IMR-90 (cell line): ENCODE data around the gene ANKFN1. TPM values are rescaled to one million over a fixed set of nuclear protein-coding genes. Genes with fewer than 3 reads are reported as not detected.

Source experiments
- ATAC-seq: fragments of 200-7000 bp; cut with Tn5 transposase; 2 replicates; pipeline ENCODE4 v1.9.1; 2020; ENCODE audit warnings: low read depth, mild to moderate bottlenecking, moderate library complexity
- BruUV-seq: library from RNA; stranded (reverse); fragments of 400-500 nt; replicated peaks from 2 replicates; lab custom pipeline; 2021; lab: Mats Ljungman, UMichigan
- CTCF ChIA-PET: fragments of 300-600 bp; formaldehyde crosslinking; extraction: SDS; loops from one replicate; lab custom pipeline; 2021; ENCODE audit warnings: antibody characterized with exemption; lab: Yijun Ruan, JAX
- POLR2A ChIA-PET: fragments of 300-600 bp; sonication (Branson Sonifier 250); formaldehyde crosslinking; loops from one replicate; lab custom pipeline; 2022; ENCODE audit warnings: antibody characterized with exemption; ENCODE audit not compliant: unreplicated experiment; lab: Charles Lee
- DNase-seq: peaks from one replicate; pipeline ENCODE4 v3.0.0; 2013
- H2AFZ ChIP-seq: replicated peaks from 2 replicates; pipeline ENCODE3; 2013; ENCODE audit warnings: low read length, mild to moderate bottlenecking; ENCODE audit not compliant: poor library complexity
- H2AK5ac ChIP-seq: 2 replicates; pipeline ENCODE4 v1.6.1; 2013; ENCODE audit warnings: low read depth, low read length, inconsistent platforms
- H2AK9ac ChIP-seq: replicated peaks from 2 replicates; pipeline ENCODE3; 2013; ENCODE audit warnings: mild to moderate bottlenecking, low read depth, low read length, moderate library complexity; ENCODE audit not compliant: poor library complexity
- H2BK120ac ChIP-seq: 2 replicates; pipeline ENCODE4 v1.6.1; 2013; ENCODE audit warnings: low read depth, low read length, inconsistent platforms
- H2BK15ac ChIP-seq: 3 replicates; pipeline ENCODE4 v1.6.1; 2013; ENCODE audit warnings: low read depth, low read length, inconsistent platforms
- H2BK20ac ChIP-seq: 2 replicates; pipeline ENCODE4 v1.6.1; 2013; ENCODE audit warnings: low read depth, mild to moderate bottlenecking, inconsistent platforms, low read length, moderate library complexity
- H2BK5ac ChIP-seq: 2 replicates; pipeline ENCODE4 v1.6.1; 2013; ENCODE audit warnings: mild to moderate bottlenecking, low read depth, low read length, inconsistent platforms; ENCODE audit not compliant: poor library complexity, severe bottlenecking
- H3K14ac ChIP-seq: replicated peaks from 2 replicates; pipeline ENCODE4 v1.6.1; 2013; ENCODE audit warnings: low read depth, low read length, inconsistent platforms
- H3K18ac ChIP-seq: 2 replicates; pipeline ENCODE4 v1.6.1; 2013; ENCODE audit warnings: low read depth, low read length, control low read depth
- H3K23ac ChIP-seq: 2 replicates; pipeline ENCODE4 v1.6.1; 2013; ENCODE audit warnings: low read depth, low read length, inconsistent platforms
- H3K27ac ChIP-seq: 2 replicates; pipeline ENCODE4 v1.5.1; 2013; ENCODE audit warnings: mild to moderate bottlenecking, control low read depth, low read length; ENCODE audit not compliant: insufficient read depth
- H3K27me3 ChIP-seq: 2 replicates; pipeline ENCODE4 v1.6.1; 2013; ENCODE audit warnings: low read length; ENCODE audit not compliant: control insufficient read depth, insufficient read depth
- H3K36me3 ChIP-seq: 2 replicates; pipeline ENCODE4 v1.6.1; 2013; ENCODE audit warnings: low read length, mixed read lengths; ENCODE audit not compliant: control insufficient read depth, insufficient read depth
- H3K4ac ChIP-seq: 2 replicates; pipeline ENCODE4 v1.6.1; 2013; ENCODE audit warnings: low read depth, low read length, inconsistent platforms
- H3K4me1 ChIP-seq: 2 replicates; pipeline ENCODE4 v1.6.1; 2013; ENCODE audit warnings: low read length, mixed read lengths; ENCODE audit not compliant: control insufficient read depth, insufficient read depth
- H3K4me2 ChIP-seq: 2 replicates; pipeline ENCODE4 v1.6.1; 2013; ENCODE audit warnings: low read depth, mild to moderate bottlenecking, control low read depth, low read length, moderate library complexity
- H3K4me3 ChIP-seq: 2 replicates; pipeline ENCODE4 v1.5.1; 2013; ENCODE audit warnings: low read depth, mild to moderate bottlenecking, control low read depth, low read length, moderate library complexity; ENCODE audit not compliant: insufficient read depth
- H3K56ac ChIP-seq: 2 replicates; pipeline ENCODE4 v1.6.1; 2013; ENCODE audit warnings: low read length, inconsistent platforms; ENCODE audit not compliant: insufficient read depth; ENCODE audit errors: extremely low read depth
- H3K79me1 ChIP-seq, 2 experiments: 2 replicates each; pipeline ENCODE4 v1.6.1; 2013; ENCODE audit warnings: low read length in 2 of 2, inconsistent platforms in 1 of 2, low read depth in 1 of 2
- H3K9ac ChIP-seq: 2 replicates; pipeline ENCODE4 v1.6.1; 2013; ENCODE audit warnings: low read depth, low read length, control low read depth
- H3K9me1 ChIP-seq: 2 replicates; pipeline ENCODE4 v1.6.1; 2013; ENCODE audit warnings: low read length, inconsistent platforms; ENCODE audit not compliant: insufficient read depth
- H3K9me3 ChIP-seq: 2 replicates; pipeline ENCODE4 v1.6.1; 2013; ENCODE audit warnings: low read length; ENCODE audit not compliant: control insufficient read depth, insufficient read depth
- H4K20me1 ChIP-seq: 2 replicates; pipeline ENCODE4 v1.6.1; 2013; ENCODE audit warnings: low read length, inconsistent platforms; ENCODE audit not compliant: insufficient read depth
- H4K5ac ChIP-seq: 2 replicates; pipeline ENCODE4 v1.6.1; 2013; ENCODE audit warnings: mild to moderate bottlenecking, low read depth, low read length, control low read depth
- H4K8ac ChIP-seq, 2 experiments: 2 replicates each; pipeline ENCODE4 v1.6.1; 2013; ENCODE audit warnings: low read depth in 2 of 2, low read length in 2 of 2, control low read depth in 1 of 2, inconsistent platforms in 1 of 2
- H4K91ac ChIP-seq: 2 replicates; pipeline ENCODE4 v1.6.1; 2013; ENCODE audit warnings: low read depth, low read length, inconsistent platforms; ENCODE audit not compliant: insufficient read depth
- FOS ChIP-seq: fragments of 150-350 bp; IDR thresholded peaks from 2 replicates; pipeline ENCODE4 v1.6.1; 2016; ENCODE audit warnings: low read depth, low read length
- MAFK ChIP-seq: IDR thresholded peaks from 2 replicates; pipeline ENCODE4 v1.6.1; 2012; ENCODE audit warnings: low read depth, low read length, improper control_type of control experiment
- MXI1 ChIP-seq: IDR thresholded peaks from 2 replicates; pipeline ENCODE4 v1.6.1; 2012; ENCODE audit warnings: low read depth, mild to moderate bottlenecking, low read length, moderate library complexity, borderline replicate concordance
- RAD21 ChIP-seq: IDR thresholded peaks from 2 replicates; pipeline ENCODE4 v1.6.1; 2012; ENCODE audit warnings: low read length, improper control_type of control experiment
- WGBS, 2 experiments: methylation state at CpG; one replicate each; pipeline versions ENCODE4 v1.1.5 to v1.1.7; 2013; ENCODE audit warnings: missing lambda C conversion rate in 2 of 2; ENCODE audit not compliant: insufficient read length in 1 of 2; ENCODE audit errors: extremely low coverage in 2 of 2; 5-methylcytosine and 5-hydroxymethylcytosine counted together
- dilution Hi-C: fragments of 300-500 bp; cut with HindIII; formaldehyde crosslinking; loops from one replicate; pipeline ENCODE4 v1.14.3; 2018; ENCODE audit warnings: low sequenced_read_pairs; ENCODE audit not compliant: unreplicated experiment
- in situ Hi-C: fragments of 300-500 bp; cut with MboI; formaldehyde crosslinking; loops from 3 replicates; pipeline ENCODE4 v1.14.3; 2019; ENCODE audit warnings: low sequenced_read_pairs, inconsistent platforms, mixed read lengths
- intact Hi-C: fragments of 100-400 bp; cut with micrococcal nuclease; formaldehyde crosslinking; loops from 2 replicates; pipeline ENCODE4 v1.10.0; 2022
- polyA plus RNA-seq, 3 experiments: library from polyadenylated mRNA; depleted of rRNA; stranded (reverse); fragments of >200 nt; gene quantifications; 2 replicates each; pipeline ENCODE4 v1.2.3, GENCODE V29; 2012; ENCODE audit warnings: low replicate concordance in 1 of 3
- total RNA-seq: library from RNA; depleted of rRNA; stranded (reverse); fragments of >200 nt; gene quantifications from 2 replicates; pipeline ENCODE4 v1.2.3, GENCODE V29; 2012
- TF ChIP-seq, protein P1 (sequence below): fragments of 150-350 bp; IDR thresholded peaks from 2 replicates; pipeline ENCODE4 v1.6.1; 2017; ENCODE audit warnings: mild to moderate bottlenecking, antibody characterized with exemption, low read length, low read depth

The ANKFN1 gene
- total and polyA plus RNA-seq, 2 of the 4 experiments (the other 2 are of a cell fraction), result not detected

GRCh38 chr17:56424543-56425044, 271.3 kb downstream of the ANKFN1 start:
- no peak overlapping the region for H4K5ac ChIP-seq
- no peak overlapping the region for H2AK9ac ChIP-seq
- no peak overlapping the region for H3K23ac ChIP-seq
- no peak for ATAC-seq
- CTCF ChIA-PET, result no interaction called here
- no peak overlapping the region for H2BK5ac ChIP-seq
- no TSS peak for BruUV-seq
- TF ChIP-seq RAD21 (no peak), MXI1 (no peak), FOS (no peak), MAFK (no peak)
- TF ChIP-seq, protein P1, sequence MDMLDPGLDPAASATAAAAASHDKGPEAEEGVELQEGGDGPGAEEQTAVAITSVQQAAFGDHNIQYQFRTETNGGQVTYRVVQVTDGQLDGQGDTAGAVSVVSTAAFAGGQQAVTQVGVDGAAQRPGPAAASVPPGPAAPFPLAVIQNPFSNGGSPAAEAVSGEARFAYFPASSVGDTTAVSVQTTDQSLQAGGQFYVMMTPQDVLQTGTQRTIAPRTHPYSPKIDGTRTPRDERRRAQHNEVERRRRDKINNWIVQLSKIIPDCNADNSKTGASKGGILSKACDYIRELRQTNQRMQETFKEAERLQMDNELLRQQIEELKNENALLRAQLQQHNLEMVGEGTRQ, result no peak
- no peak overlapping the region for H3K27ac ChIP-seq
- no peak overlapping the region for H3K4me2 ChIP-seq
- H3K4ac ChIP-seq, result no peak overlapping the region
- H4K20me1 ChIP-seq, result no peaks in the 10 kb centered on the region
- no peak overlapping the region for H3K18ac ChIP-seq
- dilution Hi-C loops (no loop called here), in situ Hi-C loops (no loop called here), intact Hi-C loops (no loop called here)
- H3K56ac ChIP-seq, result no peak overlapping the region
- H2BK15ac ChIP-seq, result no peak overlapping the region
- H2AFZ ChIP-seq, result no peak overlapping the region
- H3K9ac ChIP-seq, result no peak overlapping the region
- no peak overlapping the region for H2AK5ac ChIP-seq
- H2BK120ac ChIP-seq, result no peak overlapping the region
- H3K4me3 ChIP-seq, result no peak overlapping the region
- no peaks in the 10 kb centered on the region for H3K79me1 ChIP-seq
- DNase-seq, result no peak
- no peaks in the 10 kb centered on the region for H3K9me1 ChIP-seq
- H3K36me3 ChIP-seq, result no peaks in the 10 kb centered on the region
- H3K14ac ChIP-seq, result no peak overlapping the region
- H2BK20ac ChIP-seq, result no peak overlapping the region
- H3K4me1 ChIP-seq, result no peaks in the 10 kb centered on the region
- H3K9me3 ChIP-seq, result no peaks in the 10 kb centered on the region
- no peak overlapping the region for H4K8ac ChIP-seq
- POLR2A ChIA-PET, result no interaction called here
- no peak overlapping the region for H4K91ac ChIP-seq
- no CpG with 5 or more reads among the region's 2 CpGs for WGBS, 2 experiments
- no peaks in the 10 kb centered on the region for H3K27me3 ChIP-seq
